Activated CD4-positive, alpha-beta T cell treated with anti-CD3 and anti-CD28 coated beads, Interleukin-2, Interleukin-4, amounts not matched to agents 100 ng/mL and 50 ng/mL, durations not matched to agents 16 hours and 8 hours (primary cell): ENCODE measurements around the gene TRIM28.
"Not testable (repeated sequence)": the region's sequence is repeated elsewhere in the genome, so short reads cannot be mapped to it uniquely, and the experiment has no call there.

ENCODE experiments used
- DNase-seq: peaks from one replicate; pipeline ENCODE4 v3.0.0-alpha.2; 2020; ENCODE audit warnings: low spot score

TRIM28 gene

GRCh38 chr19:58519087-58519354 is 24.8 kb upstream of the TRIM28 start:
- peak; percentile 59 for DNase-seq

- DNase-seq = peak; percentile 95
Observed at GRCh38 chr19:58519355-58520256, 24.3 kb upstream of the TRIM28 start, which contains the start of gene ZBTB45. TSS of gene ZBTB45 (minus strand) at chr19:58519810. CDS start at chr19:58517673, 2,137 bp downstream.

GRCh38 chr19:58520257-58520599 is 23.6 kb upstream of the TRIM28 start:
- no peak for DNase-seq

GRCh38 chr19:58521651-58522050 is 22.2 kb upstream of the TRIM28 start:
- DNase-seq = no peak

- no peak for DNase-seq
Observed at GRCh38 chr19:58522709-58523108, 21.2 kb upstream of the TRIM28 start.

- no peak for DNase-seq
Observed at GRCh38 chr19:58529405-58529804, 14.5 kb upstream of the TRIM28 start.

- DNase-seq = no peak
Observed at GRCh38 chr19:58531034-58531840, 12.6 kb upstream of the TRIM28 start.

- no peak for DNase-seq
Observed at GRCh38 chr19:58535857-58536256, 8.0 kb upstream of the TRIM28 start.

- no peak for DNase-seq
Observed at GRCh38 chr19:58536852-58537798, 6.7 kb upstream of the TRIM28 start.

- DNase-seq = no peak
Observed at GRCh38 chr19:58538257-58539168, 5.4 kb upstream of the TRIM28 start.

- DNase-seq = not testable (repeated sequence)
Observed at GRCh38 chr19:58539169-58539559, 4.7 kb upstream of the TRIM28 start.

GRCh38 chr19:58542641-58543372 is 1.1 kb upstream of the TRIM28 start:
- not testable (repeated sequence) for DNase-seq

- DNase-seq = peak; percentile 61
Observed at GRCh38 chr19:58544591-58545285, 874 bp downstream of the TRIM28 start.

GRCh38 chr19:58545286-58546018 is 1.6 kb downstream of the TRIM28 start:
- DNase-seq = no peak

GRCh38 chr19:58546019-58546530 is 2.2 kb downstream of the TRIM28 start:
- no peak for DNase-seq

- DNase-seq = no peak
Observed at GRCh38 chr19:58547323-58548312, 3.8 kb downstream of the TRIM28 start.

GRCh38 chr19:58548859-58549663 is 5.2 kb downstream of the TRIM28 start:
- DNase-seq = no peak
